ENCODE measurements around the gene LPCAT3. TPM values are rescaled to one million over a fixed set of nuclear protein-coding genes. Genes with fewer than 3 reads are reported as not detected.

LPCAT3 gene
- total and polyA plus RNA-seq, 4 donors: 41.9 to 96.5 (median 77.0) TPM

- peaks cover 22 to 87% (median 83%) of the 10 kb centered on the region in 4 donors for H3K4me1 ChIP-seq (ENCODE audit: control insufficient read depth in 4 of 4, insufficient read depth in 4 of 4, low read length in 3 of 4)
These were observed 48.8 kb upstream of the LPCAT3 start for GRCh38 chr12:7067096-7067495.

GRCh38 chr12:7066596-7066995 is 48.3 kb upstream of the LPCAT3 start:
- no peak for DNase-seq (ENCODE audit: low spot score)
- peak overlapping the region in 1 of 2 donors; percentile 20 for H3K27ac ChIP-seq (ENCODE audit: low read depth in 1 of 2, low read length in 2 of 2)
- H3K4me3 ChIP-seq (ENCODE audit: low read depth in 1 of 3, low read length in 3 of 3): no peak overlapping the region
- no peak for TF ChIP-seq HNF4G (IDR thresholded peaks at IDR 0.05)
- TF ChIP-seq NR2F2 (IDR thresholded peaks at IDR 0.05): no peak
- TF ChIP-seq JUND (IDR thresholded peaks at IDR 0.05): no peak
- no peak for TF ChIP-seq ATF3 (IDR thresholded peaks at IDR 0.05)
- TF ChIP-seq CTCF (IDR thresholded peaks at IDR 0.05; ENCODE audit: low read depth, low read length, missing input control): no peak
- no peak for TF ChIP-seq ZBTB33 (IDR thresholded peaks at IDR 0.05)
- TF ChIP-seq YY1 (IDR thresholded peaks at IDR 0.05): no peak
- no peak for TF ChIP-seq RAD21 (IDR thresholded peaks at IDR 0.05)
- no peak for TF ChIP-seq GABPA (IDR thresholded peaks at IDR 0.05 in 1 of 2, conservative IDR thresholded peaks at IDR 0.05 in 1 of 2)
- H3K9ac ChIP-seq (ENCODE audit: low read depth in 1 of 2, low read length in 2 of 2): no peak overlapping the region
- peaks cover 22 to 83% (median 80%) of the 10 kb centered on the region in 4 donors for H3K4me1 ChIP-seq (ENCODE audit: control insufficient read depth in 4 of 4, insufficient read depth in 4 of 4, low read length in 3 of 4)
- H3K36me3 ChIP-seq (ENCODE audit: control insufficient read depth in 4 of 4, insufficient read depth in 3 of 4, low read depth in 1 of 4, low read length in 3 of 4): peaks cover 12 to 71% (median 42%) of the 10 kb centered on the region in 4 donors
- WGBS: 86% methylated on average over 2 of the region's 2 CpGs
- H3K27me3 ChIP-seq (ENCODE audit: control insufficient read depth in 4 of 4, insufficient read depth in 4 of 4, low read length in 3 of 4): no peaks in the 10 kb centered on the region
- H3K9me3 ChIP-seq (ENCODE audit: control insufficient read depth in 4 of 4, low read length in 3 of 4): no peaks in the 10 kb centered on the region

More at GRCh38 chr12:7067096-7067495, 48.8 kb upstream of the LPCAT3 start:
- WGBS: 79% methylated on average over 7 of the region's 7 CpGs
- no peak for DNase-seq (ENCODE audit: low spot score)
- H3K27me3 ChIP-seq (ENCODE audit: control insufficient read depth in 4 of 4, insufficient read depth in 4 of 4, low read length in 3 of 4): no peaks in the 10 kb centered on the region
- H3K27ac ChIP-seq (ENCODE audit: low read depth in 1 of 2, low read length in 2 of 2): peak overlapping the region in 1 of 2 donors; percentile 53
- H3K4me3 ChIP-seq (ENCODE audit: low read depth in 1 of 3, low read length in 3 of 3): no peak overlapping the region
- H3K9ac ChIP-seq (ENCODE audit: low read depth in 1 of 2, low read length in 2 of 2): no peak overlapping the region
- no peaks in the 10 kb centered on the region for H3K9me3 ChIP-seq (ENCODE audit: control insufficient read depth in 4 of 4, low read length in 3 of 4)
- no peak for TF ChIP-seq REST (IDR thresholded peaks at IDR 0.05)
- no peak for TF ChIP-seq FOXA1 (IDR thresholded peaks at IDR 0.05)
- TF ChIP-seq ZBTB33 (IDR thresholded peaks at IDR 0.05): no peak
- no peak for TF ChIP-seq TAF1 (conservative IDR thresholded peaks at IDR 0.05)
- no peak for TF ChIP-seq FOXA2 (IDR thresholded peaks at IDR 0.05)
- no peak for TF ChIP-seq MAX (IDR thresholded peaks at IDR 0.05)
- TF ChIP-seq HNF4A (conservative IDR thresholded peaks at IDR 0.05): no peak
- TF ChIP-seq GABPA (IDR thresholded peaks at IDR 0.05 in 1 of 2, conservative IDR thresholded peaks at IDR 0.05 in 1 of 2): no peak
- TF ChIP-seq NR2F2 (IDR thresholded peaks at IDR 0.05): no peak
- TF ChIP-seq YY1 (IDR thresholded peaks at IDR 0.05): no peak
- no peak for TF ChIP-seq JUND (IDR thresholded peaks at IDR 0.05)
- no peak for TF ChIP-seq EGR1 (IDR thresholded peaks at IDR 0.05; ENCODE audit: low read depth in 2 of 2)
- no peak for TF ChIP-seq RAD21 (IDR thresholded peaks at IDR 0.05)
- no peak for TF ChIP-seq HNF4G (IDR thresholded peaks at IDR 0.05)
- no peak for TF ChIP-seq SP1 (IDR thresholded peaks at IDR 0.05)
- H3K36me3 ChIP-seq (ENCODE audit: control insufficient read depth in 4 of 4, insufficient read depth in 3 of 4, low read depth in 1 of 4, low read length in 3 of 4): peaks cover 12 to 71% (median 42%) of the 10 kb centered on the region in 4 donors

All from liver (tissue), 9 donors.